ENCODE results near the gene ACOT9.
"Not testable (repeated sequence)": the region's sequence is repeated elsewhere in the genome, so short reads cannot be mapped to it uniquely, and the experiment has no call there.

The ACOT9 gene

GRCh38 chrX:23765449-23765848 is 22.4 kb upstream of the ACOT9 start:
- no peak for DNase-seq

DNA sequence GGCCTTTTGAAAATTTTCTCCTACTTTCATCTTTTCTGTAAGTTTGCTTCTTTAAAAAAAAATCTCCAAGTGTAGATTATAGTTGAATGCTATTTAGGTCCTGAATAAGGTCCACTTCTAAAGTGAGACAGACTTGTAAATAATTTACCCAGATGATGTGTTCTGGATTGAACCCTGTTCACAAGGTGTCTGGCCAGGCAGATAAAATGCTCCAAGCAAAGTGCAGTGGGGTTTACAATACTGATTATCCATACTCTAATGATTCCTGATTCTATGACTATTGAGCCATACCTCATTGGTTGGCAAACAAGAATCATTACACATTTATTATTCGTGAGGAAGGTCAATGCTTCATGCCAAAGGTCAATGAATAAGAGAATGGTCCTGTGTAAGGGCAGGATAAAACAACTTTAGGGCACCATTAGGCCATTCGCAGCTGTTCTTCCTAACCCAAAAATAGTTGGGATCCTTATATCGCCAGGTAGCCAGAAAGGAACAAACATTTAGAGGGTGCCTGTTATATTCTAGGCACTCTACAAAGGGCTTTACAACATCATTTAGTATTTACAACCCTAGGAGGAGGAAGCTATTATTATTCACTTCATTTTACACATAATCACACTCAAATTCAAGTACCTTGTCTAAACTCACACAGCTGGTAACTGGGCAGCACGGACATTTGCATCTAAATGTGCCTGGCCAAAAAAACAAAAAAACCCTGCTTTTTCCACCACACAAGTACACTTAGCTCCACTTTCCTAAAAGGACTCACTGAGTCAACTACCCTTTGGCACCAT is 21.3 kb upstream of the ACOT9 start:
- DNase-seq: peak; percentile 57

GRCh38 chrX:23759821-23760220 is 16.7 kb upstream of the ACOT9 start:
- no peak for DNase-seq

- peak; percentile 18 for DNase-seq
These were observed 13.1 kb upstream of the ACOT9 start for GRCh38 chrX:23756165-23756564.

- DNase-seq: no peak
These were observed 11.6 kb upstream of the ACOT9 start for GRCh38 chrX:23754664-23755063.

- DNase-seq: no peak
These were observed 9.8 kb upstream of the ACOT9 start for GRCh38 chrX:23752740-23753415.

- no peak for DNase-seq
These were observed 6.5 kb upstream of the ACOT9 start for GRCh38 chrX:23749576-23749975.

GRCh38 chrX:23749129-23749528 is 6.1 kb upstream of the ACOT9 start:
- DNase-seq: no peak

DNA sequence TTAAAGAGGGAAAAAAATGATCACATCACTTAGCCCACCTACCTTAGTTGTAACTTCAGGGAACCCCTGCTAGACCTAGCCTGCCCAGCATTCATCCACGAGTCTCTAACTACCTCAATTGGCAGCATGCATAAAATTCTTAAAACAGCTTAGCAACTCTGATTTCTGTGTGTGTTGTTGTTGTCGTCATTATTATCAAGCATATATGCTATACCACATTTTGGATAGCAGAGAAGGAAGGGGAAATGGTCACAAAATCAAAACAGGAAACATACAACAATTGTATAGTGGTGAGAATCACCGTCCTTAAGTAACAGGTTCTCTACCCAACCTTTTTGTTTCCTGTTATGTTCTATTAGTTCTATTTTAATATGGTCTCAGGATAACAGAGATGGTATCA is 2.7 kb upstream of the ACOT9 start:
- DNase-seq: no peak

DNA sequence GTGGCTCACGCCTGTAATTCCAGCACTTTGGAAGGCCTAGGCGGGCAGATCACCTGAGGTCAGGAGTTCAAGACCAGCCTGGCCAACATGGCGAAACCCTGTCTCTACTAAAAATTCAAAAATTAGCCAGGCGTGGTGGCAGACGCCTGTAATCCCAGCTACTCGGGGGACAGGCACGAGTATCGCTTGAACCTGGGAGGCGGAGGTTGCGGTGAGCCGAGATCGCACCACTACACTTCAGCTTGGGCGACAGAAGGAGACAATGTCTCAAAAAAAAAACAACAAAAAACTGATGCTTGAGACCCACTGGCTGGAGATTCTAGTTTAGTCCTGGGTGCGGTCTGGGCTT is 521 bp upstream of the ACOT9 start:
- not testable (repeated sequence) for DNase-seq

DNA sequence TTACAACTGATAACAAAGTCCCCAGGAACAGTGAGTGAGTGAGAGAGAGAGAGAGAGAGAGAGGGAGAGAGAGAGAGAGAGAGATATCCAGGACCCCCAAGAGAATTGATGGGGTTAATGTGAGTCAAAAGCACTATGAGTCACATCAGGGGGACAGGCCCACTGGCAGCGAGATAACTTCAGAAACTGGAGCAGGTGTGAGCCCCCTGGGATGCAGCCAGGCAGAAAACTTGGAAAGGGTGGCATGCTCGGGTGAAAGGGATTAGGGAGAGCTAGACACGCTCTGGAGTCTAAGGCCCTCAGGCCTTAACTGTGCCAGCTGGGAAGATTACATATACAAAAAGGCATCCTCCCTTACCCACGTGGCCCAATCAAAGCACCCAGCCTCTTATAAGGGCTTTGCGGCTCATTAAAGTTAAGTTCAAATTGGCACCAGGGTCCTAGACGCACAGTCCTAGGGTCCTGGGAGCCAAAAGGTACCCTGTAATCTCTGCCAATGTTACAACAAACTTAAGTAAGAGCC is 841 bp downstream of the ACOT9 start:
- no peak for DNase-seq

- no peak for DNase-seq
These were observed 5.7 kb downstream of the ACOT9 start for GRCh38 chrX:23737413-23737812.

DNA sequence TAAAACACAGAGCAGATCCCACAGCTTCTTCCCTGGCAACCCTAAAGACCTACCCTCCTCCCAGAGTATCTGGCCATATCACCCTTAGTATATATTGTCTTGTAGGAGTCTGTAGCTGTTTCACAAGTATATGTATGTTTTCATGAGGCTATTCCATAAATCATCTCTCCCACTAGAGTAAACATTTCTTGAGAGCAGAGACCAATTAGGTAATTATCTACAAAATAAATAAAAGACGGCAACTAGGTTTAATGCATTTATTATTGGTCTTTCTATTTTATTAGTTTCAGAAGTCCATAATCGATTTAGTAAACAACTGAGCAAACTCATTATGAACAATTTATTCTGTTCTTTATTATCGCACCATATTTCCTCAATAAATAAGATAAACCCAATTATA is 7.0 kb downstream of the ACOT9 start:
- no peak for DNase-seq

DNA sequence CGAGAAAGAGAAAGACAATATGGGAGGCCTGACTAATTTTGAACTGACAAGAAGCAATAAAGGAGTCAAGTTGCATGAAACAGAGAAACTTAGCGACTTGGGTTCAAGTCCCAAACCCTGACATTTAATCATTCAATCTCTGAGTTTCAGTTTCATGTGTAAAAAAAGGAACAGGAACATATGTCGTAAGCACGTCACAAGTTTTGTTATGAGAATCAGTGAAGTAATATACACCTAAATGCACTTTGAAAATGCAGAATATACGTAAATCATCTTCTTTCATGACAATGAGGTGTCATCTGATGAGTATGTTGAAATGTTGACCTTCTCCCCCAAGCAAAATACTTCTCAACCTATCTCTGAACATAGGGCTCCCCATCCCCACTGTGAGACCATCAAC is 10.4 kb downstream of the ACOT9 start:
- no peak for DNase-seq

GRCh38 chrX:23731951-23732350 is 11.1 kb downstream of the ACOT9 start:
- DNase-seq: no peak

- no peak for DNase-seq
These were observed 13.9 kb downstream of the ACOT9 start for GRCh38 chrX:23729214-23729613.

DNA sequence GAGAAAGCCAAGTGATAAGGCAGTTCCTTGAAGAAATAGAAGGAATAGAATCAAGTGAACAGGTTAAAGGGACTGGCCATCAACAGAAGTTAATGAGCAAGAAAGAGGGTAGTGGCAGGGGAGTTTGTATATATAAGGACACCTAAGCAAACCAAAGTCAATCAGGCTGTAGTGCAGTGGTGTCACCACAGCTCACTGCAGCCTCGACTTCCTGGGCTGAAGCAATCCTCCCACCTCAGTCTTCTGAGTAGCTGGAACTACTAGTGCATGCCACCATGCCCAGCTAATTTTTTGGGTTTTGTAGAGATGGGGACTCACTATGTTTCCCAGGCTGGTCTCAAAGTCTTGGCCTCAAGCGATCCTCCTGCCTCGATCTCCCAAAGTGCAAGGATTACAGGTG is 15.9 kb downstream of the ACOT9 start:
- no peak for DNase-seq

DNA sequence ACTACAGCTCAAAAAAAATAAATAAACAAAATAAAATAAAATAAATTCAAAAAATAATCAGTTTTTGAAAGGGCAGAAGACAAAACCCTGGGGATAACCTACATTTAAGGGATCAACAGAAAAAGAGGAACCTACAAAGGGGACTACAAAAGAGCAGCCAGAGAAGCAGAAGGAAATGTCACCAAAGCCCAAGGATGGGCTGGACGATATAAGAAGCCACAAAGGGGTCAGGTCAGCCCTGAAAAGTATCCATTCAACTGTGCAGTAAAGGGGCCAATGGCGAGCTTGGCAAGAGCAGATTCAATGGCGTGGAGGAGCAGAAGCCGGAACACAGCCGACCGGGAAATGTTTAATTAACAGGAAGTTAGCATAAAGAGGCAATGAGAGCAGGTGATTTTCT is 16.9 kb downstream of the ACOT9 start:
- DNase-seq: no peak

- DNase-seq: no peak
These were observed 22.9 kb downstream of the ACOT9 start for GRCh38 chrX:23720117-23720677.

- DNase-seq: no peak
These were observed 37.8 kb downstream of the ACOT9 start for GRCh38 chrX:23705235-23705634.

GRCh38 chrX:23704673-23705206 is 38.3 kb downstream of the ACOT9 start:
- no peak for DNase-seq

DNA sequence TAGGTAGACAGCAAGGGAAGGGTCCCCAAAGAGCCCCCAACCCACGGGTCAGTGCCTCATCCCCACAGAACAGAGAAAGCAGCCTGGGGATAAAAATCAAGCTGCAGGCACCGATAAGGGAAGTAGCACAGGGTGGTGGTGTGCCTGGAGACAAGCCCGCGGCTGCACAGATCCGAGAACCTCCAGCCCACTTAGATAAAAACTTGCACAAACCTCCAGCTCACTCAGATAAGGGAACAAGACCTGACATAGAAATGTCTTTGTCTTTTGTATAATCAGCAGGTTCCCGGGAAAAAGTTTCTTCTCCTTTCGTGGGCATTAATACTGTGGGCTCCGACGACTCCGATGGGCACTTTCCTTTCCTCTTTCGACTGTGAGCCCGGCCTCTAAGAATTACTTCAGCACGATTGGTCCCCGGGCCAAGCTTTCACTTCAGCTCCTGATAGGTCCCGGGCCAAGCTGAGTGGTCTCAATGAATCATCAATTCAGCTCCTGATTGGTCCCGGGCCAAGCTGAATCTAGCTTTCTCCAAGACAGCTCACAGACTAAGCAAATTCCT is 43.4 kb downstream of the ACOT9 start:
- DNase-seq: no peak

DNA sequence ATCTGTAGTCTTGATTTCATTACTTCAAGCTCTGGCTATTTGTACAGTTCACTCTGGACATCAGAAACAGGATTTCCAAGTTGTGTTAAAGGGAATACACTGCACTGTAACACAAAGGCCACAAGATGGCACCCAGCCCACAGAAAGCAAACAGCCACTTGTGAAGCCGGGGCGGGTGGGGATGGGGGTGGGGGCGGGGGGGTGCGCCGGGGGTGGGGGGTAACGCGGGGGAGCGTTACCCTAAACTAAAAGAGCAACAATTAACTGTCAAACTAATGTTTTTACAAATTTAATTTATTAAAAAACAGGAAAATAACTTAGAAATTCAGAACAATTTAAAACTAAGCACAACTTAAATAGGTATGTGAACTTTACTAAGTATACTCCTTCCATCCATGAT is 48.5 kb downstream of the ACOT9 start:
- DNase-seq: peak; percentile 3

DNA sequence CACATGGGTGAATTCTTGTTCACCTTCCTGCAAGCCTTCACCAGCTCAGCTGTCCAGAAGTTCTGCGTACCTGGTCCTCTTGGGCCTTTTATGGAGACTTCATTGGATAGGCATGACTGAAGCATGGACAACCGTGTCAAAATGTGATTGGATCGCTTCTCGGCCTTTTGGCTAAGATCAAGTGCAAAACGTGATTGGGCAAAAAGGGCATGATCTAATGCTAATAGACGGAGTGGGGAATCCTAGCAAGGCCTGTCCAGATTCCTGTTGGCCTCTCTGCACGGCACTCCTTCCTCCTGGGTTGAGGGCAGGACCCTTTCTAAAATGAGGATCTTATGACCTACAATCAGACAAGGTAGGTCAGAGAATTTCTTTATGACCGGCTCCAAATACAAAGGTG is 50.9 kb downstream of the ACOT9 start:
- no peak for DNase-seq

Data from DMS153 (cell line).